GM12892 (cell line): Measurements from ENCODE around the gene SYCN.

Experiments used
- POLR2A ChIP-seq: IDR thresholded peaks from 2 replicates; pipeline ENCODE4 v1.6.1; 2011; ENCODE audit warnings: low read depth, low read length, control low read depth
- POLR2AphosphoS5 ChIP-seq: IDR thresholded peaks from 2 replicates; pipeline ENCODE4 v1.6.1; 2011; ENCODE audit warnings: low read depth, low read length, control low read depth
- TAF1 ChIP-seq: IDR thresholded peaks from 2 replicates; pipeline ENCODE4 v1.6.1; 2011; ENCODE audit warnings: low read depth, mild to moderate bottlenecking, control low read depth, low read length, borderline replicate concordance

DNA sequence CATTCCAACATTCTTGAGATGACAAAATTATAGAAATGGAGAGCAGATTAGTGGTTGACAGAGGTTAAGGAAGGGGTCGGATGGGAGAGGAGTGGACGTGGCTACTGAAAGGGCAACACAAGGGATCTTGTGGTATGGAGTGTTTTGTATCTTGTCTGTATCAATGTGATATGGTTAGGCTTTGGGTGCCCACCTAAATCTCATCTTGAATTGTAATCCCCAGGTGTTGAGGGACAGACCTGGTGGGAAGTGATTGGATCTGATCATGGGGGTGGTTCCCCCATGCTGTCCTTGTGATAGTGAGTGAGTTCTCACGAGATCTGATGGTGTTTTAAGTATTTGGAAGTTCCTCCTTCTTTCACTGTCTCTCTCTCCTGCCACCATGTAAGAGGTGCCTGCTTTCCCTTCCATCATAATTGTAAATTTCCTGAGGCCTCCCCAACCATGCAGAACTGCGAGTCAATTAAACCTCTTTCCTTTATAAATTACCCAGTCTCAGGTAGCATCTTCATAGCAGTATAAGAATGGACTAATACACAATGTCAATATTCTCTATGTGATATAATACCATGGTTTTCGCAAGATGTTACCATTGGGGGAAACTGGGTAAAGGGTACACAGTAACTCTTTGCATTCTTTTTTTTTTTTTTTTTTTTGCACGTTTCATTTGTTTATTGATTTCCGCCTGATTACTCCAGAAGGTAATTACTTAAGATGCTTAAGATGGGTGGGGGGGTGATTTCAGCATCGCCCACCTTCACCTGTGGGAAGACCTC, 49.5 kb upstream of the SYCN start:
- TF ChIP-seq POLR2A (no peak), POLR2AphosphoS5 (no peak), TAF1 (no peak)
